Stimulated activated CD4-positive, alpha-beta T cell treated with anti-CD3 and anti-CD28 coated beads, Interleukin-12 subunit alpha, Interleukin-12 subunit beta, amount 100 ng/mL, for 48 hours (primary cell): ENCODE data around the gene ARL17A.
"Not testable (repeated sequence)": the region's sequence is repeated elsewhere in the genome, so short reads cannot be mapped to it uniquely, and the experiment has no call there.

Experiments
- DNase-seq, 3 donors: peaks; one replicate each; pipeline ENCODE4 v3.0.0-alpha.2; 2020; ENCODE audit warnings: low read depth in 2 of 3, low spot score in 1 of 3

Gene ARL17A

DNA sequence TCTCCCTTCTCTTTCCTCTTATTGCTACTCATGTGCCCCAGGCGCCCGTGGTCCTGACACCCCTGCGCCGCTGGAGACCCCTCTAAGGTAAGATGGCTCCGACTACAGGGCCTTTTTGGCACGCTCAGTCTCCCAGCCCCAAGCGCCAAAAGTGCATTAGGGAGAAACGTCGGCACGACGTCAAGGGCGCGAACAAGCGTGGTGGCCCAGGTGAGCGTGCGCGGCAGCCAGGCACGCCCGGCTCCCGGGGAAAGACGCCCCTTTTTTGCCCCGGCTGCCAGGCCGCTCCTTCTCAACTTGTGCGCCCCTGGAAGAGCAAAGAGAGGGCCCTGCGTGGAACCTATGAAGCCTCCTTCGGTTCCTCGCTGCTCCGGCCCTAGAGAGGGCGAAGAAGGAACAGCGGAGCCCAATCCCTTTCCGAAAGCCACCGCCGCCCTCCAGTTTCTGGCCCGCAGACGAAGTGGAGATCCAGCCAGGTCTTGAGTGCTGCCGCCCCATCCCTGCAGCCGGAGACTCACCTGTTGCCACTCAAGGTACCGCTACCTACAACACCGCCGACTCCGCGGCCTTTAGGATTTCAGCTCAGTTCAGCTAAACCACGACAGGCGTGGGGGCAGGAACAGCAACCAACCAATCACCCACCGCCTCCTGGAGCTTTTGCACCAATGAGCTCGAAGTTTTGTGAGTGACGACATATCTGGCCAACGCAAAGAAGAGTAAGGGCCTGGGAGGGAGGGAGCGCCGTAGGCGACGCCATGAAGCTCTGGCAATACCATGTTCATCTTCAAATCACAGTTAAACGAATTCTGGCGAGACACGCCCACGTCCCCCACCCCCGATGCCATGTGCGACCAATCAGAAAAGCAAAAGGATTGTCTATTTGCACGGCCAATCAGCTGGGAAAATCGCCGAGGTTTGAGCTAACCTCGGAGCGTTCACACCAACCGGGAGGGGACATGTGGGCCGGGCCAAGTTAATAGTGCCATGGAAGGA lies at the start of gene ARL17A:
Gene ARL17A, minus strand, starts transcription at position 609 of the 993 bp plus-strand sequence. CDS start 3,369 bp downstream, outside the sequence.
- DNase-seq = peak; percentile 55 to 75 (median 65)

DNA sequence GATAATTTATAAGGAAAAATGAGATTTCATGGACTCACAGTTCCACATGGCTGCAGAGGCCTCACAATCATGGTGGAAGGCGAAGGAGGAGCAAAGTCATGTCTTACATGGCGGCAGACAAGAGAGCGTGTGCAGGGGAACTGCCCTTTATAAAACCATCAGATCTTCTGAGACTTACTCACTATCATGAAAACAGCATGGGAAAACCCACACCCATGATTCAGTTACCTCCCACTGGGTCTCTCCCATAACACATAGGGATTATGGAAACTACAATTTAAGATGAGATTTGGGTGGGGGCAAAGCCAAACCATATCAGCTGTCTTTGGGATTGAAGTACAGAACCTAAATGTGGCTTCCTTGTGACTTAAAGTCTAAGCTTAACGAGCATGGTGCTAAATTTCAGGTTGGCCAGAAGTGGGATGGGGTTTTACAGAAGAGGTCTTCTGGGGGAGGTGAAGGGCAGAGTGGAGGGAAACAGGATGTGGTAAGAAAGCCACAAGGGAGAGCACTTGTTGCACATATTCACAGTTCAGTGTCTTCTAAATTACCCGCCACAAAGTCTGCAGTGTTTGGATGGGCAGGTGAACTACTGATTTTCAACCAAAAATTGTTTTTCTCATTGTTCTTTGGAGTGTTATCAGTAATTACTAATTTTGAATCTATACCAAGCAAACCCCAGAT lies 49.4 kb upstream of the ARL17A start:
- not testable (repeated sequence) for DNase-seq

DNA sequence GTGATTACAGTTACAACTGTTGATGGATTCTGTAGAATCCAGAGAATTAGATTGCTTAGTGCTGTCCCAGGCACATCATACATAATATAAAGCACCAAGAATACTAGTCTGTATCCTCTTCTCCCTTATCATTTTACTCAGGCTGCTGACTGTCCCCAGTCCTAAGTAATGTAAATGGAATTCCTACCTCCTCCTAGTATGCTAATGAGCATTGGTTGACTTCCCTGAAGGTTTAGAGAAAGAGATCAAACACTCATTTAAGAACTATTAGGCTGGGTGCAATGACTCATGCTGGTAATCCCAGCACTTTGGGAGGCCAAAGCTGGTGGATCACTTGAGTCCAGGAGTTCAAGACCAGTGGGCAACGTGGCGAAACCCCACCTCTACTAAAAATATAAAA lies 48.0 kb upstream of the ARL17A start:
- not testable (repeated sequence) for DNase-seq

GRCh38 chr17:46624726-46625125 lies 45.2 kb upstream of the ARL17A start:
- not testable (repeated sequence) for DNase-seq

GRCh38 chr17:46623790-46624189 lies 44.3 kb upstream of the ARL17A start:
- not testable (repeated sequence) for DNase-seq

GRCh38 chr17:46618975-46619374 lies 39.5 kb upstream of the ARL17A start:
- not testable (repeated sequence) for DNase-seq

- not testable (repeated sequence) for DNase-seq
Measured at GRCh38 chr17:46617121-46617520, 37.6 kb upstream of the ARL17A start.

DNA sequence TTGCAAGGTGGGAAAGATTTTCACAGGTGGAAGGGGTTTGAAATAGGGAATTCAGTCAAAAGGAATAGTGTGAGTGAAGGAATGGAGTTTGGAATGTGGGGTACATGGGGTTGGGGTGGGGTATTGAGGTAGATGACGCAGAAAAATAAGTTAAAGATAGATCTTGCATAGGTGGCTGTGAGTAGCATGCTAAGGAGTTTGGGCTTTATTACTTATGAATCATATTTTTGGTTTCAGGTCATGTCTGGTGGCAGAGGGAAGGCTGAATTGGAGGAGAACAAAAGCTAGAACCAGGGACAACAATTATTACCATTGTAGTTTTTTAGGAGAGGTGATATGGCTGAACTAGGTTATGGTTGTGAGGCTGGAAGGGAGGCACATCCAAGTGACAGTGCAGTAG lies 34.4 kb upstream of the ARL17A start:
- DNase-seq = not testable (repeated sequence)

GRCh38 chr17:46611304-46611703 lies 31.8 kb upstream of the ARL17A start:
- DNase-seq = not testable (repeated sequence)

GRCh38 chr17:46603125-46603524 lies 23.6 kb upstream of the ARL17A start:
- DNase-seq = not testable (repeated sequence)

DNA sequence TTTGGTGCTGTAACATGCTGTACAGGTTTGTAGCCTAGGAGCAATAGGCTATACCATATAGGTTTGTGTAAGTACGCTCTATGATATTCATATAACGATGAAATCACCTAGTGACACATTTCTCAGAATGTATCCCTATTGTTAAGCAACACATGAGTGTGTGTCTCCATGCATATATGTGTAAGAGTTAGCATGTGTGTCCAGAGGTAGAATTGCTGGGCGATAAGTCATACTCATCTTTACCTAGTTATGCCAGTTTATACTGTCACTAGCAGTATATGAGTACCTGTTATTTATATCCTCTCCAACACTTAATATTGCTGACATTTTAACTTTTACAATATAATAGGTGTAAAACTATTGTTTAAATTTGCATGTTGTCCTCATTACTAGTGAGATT lies 21.3 kb upstream of the ARL17A start:
- DNase-seq = not testable (repeated sequence)

DNA sequence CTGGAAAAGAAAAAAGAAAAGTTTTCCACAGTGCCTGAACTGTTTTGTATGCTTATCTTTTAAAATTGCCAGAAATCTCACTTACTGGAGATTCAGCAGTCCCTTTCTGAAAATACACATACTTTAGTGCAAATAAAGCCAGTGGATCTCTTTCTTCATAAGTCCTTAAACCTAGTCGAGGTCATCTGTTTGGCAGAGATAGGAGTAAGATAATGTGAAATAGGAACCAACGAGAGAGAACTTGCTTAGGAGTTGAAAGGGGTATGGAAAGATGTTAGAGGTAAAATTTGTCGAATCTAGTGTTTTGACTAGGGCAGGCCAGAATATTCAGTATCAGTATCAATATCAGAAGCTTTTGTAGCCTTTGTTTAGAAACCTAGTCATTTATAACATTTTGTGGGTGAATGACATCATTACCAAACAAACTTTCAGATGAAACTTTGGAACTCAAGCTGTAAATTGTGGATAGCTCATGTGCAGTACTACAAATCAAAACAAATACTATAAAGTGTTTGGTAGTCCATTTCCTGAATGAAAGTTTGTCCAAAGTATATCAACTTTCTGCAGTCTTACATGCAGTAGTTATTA lies 18.9 kb upstream of the ARL17A start:
- DNase-seq = not testable (repeated sequence)

- DNase-seq = not testable (repeated sequence)
Measured at GRCh38 chr17:46591332-46591731, 11.8 kb upstream of the ARL17A start.

DNA sequence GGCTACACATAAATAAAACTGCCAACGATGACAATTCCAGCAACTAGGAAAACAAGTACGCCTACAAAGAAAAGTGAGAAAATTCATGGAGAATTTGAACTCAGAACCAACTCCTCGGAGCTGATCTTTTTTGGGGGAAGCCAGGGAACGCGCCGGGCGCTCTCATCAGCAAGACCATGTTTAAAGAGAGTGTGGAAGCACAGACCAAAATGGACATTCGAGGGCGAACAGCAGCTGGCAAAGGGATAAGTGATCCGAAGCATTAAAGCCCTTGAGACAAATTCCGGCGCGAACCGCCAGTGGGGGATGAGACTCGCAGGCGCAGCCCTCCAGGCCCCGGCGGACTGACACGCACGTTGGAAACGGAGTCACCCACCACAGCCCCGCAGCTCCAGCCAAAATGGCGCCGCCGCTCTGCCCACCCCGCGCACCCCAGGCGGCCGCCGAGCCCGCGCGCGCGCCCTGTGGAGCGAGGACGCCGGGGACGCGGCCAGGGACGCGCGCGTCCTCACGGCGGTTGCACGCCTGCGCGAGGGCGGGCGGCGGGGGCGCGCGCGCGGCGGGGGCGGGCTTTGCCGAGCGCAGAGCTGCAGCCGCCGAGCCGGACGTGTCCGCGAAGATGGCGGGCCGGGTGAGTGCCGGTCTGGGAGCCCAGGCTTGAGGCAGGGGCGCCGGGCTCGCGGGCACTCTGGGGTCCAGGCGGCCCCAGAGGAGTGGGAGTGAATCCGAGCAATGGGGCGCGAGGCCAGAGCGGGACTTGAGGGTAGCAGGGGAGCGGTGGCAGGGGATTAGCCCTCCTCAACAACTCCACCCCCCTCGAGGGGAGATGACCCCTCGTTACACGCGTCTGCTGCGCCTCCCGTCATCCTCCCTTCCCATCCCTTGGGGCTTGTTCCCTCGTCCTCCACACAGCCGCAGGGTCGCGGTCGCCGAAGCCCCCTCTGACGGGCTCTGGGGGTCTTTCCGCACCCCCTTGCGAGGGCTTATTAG lies 11.0 kb upstream of the ARL17A start, which contains the start of gene NSF:
Gene NSF, plus strand, starts transcription at position 513 of the 990 bp plus-strand sequence. Its CDS starts 107 bp downstream, at position 620.
- DNase-seq = not testable (repeated sequence)

GRCh38 chr17:46585444-46585843 lies 6.0 kb upstream of the ARL17A start:
- DNase-seq = not testable (repeated sequence)

GRCh38 chr17:46580082-46580481 lies 591 bp upstream of the ARL17A start:
- DNase-seq = not testable (repeated sequence)

DNA sequence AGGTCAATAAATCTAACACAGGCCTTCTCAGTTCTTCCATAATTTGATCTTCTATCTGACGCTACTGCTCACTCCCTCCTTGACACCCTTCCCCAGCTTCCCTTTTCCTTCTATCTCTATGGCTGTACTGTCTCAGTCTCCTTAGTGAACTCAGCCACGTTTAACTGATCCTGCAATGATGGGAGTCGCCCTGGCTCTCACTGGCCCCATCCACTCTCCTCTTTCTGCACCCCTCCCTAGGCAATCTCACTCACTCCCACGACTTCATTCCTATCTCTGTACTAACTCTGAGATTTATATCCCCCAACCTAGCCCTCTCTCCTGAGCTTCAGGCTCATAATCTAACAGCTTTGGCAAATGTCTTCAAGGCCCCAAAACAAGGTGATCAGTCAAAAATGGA lies 7.7 kb downstream of the ARL17A start:
- DNase-seq = not testable (repeated sequence)

- DNase-seq = not testable (repeated sequence)
Measured at GRCh38 chr17:46566980-46567379, 12.5 kb downstream of the ARL17A start.

- not testable (repeated sequence) for DNase-seq
Measured at GRCh38 chr17:46566284-46566683, 13.2 kb downstream of the ARL17A start.

DNA sequence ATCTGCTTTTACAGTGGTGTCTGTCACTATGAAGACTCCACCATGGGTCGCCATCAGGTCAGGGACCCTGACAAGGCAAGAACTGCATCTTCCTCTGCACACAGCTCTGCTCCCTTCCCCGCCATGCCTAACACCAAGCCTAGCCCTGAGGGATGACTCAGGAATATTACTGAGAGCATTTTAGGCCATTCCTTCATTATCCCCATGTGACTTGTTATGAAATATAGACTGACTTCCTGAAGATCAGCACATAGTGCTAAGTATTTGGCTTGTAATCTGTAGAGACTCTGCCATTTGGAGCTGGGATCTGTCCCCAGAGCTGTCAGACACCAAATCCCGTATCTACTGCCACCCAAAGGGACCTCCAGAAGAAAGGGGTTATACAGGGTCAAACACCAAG lies 19.4 kb downstream of the ARL17A start:
- not testable (repeated sequence) for DNase-seq
